Activated CD8-positive, alpha-beta memory T cell treated with anti-CD3 and anti-CD28 coated beads for 1 hour (primary cell): ENCODE data around the gene CAMTA1.
"Not testable (repeated sequence)": the region's sequence is repeated elsewhere in the genome, so short reads cannot be mapped to it uniquely, and the experiment has no call there.

ENCODE experiments used
- DNase-seq, 2 donors: peaks; one replicate each; pipeline ENCODE4 v3.0.0-alpha.2; 2020; ENCODE audit warnings: low read depth in 1 of 2; ENCODE audit errors: extremely low read depth in 1 of 2

Gene CAMTA1, protein sequence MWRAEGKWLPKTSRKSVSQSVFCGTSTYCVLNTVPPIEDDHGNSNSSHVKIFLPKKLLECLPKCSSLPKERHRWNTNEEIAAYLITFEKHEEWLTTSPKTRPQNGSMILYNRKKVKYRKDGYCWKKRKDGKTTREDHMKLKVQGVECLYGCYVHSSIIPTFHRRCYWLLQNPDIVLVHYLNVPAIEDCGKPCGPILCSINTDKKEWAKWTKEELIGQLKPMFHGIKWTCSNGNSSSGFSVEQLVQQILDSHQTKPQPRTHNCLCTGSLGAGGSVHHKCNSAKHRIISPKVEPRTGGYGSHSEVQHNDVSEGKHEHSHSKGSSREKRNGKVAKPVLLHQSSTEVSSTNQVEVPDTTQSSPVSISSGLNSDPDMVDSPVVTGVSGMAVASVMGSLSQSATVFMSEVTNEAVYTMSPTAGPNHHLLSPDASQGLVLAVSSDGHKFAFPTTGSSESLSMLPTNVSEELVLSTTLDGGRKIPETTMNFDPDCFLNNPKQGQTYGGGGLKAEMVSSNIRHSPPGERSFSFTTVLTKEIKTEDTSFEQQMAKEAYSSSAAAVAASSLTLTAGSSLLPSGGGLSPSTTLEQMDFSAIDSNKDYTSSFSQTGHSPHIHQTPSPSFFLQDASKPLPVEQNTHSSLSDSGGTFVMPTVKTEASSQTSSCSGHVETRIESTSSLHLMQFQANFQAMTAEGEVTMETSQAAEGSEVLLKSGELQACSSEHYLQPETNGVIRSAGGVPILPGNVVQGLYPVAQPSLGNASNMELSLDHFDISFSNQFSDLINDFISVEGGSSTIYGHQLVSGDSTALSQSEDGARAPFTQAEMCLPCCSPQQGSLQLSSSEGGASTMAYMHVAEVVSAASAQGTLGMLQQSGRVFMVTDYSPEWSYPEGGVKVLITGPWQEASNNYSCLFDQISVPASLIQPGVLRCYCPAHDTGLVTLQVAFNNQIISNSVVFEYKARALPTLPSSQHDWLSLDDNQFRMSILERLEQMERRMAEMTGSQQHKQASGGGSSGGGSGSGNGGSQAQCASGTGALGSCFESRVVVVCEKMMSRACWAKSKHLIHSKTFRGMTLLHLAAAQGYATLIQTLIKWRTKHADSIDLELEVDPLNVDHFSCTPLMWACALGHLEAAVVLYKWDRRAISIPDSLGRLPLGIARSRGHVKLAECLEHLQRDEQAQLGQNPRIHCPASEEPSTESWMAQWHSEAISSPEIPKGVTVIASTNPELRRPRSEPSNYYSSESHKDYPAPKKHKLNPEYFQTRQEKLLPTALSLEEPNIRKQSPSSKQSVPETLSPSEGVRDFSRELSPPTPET (N-terminal part only)

DNA sequence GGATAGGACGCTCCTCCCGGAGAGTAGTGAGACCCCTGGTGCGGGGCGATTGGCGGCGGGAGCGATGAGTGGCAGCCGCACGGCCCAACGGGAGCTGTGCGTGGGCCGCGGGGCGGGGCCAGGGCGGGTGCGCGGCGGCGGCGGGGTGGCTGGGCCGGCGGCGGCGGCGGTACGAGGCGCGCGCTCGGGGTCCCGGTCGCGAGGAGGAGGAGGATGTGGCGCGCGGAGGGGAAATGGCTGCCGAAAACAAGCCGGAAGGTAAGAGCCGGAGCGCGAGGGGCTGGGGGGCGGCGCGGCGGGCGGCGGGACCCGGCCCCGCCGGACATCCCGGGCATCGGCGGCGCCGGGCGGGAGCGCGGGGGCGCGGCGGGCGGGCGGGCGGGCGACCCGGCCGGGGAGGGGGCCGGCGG is at the start of gene CAMTA1:
Gene CAMTA1, plus strand, starts transcription at position 137 of the 410 bp plus-strand sequence. Its CDS starts 77 bp downstream, at position 214.
- DNase-seq = no peak

GRCh38 chr1:6738987-6739676 is 46.1 kb upstream of the CAMTA1 start:
- DNase-seq = no peak

DNA sequence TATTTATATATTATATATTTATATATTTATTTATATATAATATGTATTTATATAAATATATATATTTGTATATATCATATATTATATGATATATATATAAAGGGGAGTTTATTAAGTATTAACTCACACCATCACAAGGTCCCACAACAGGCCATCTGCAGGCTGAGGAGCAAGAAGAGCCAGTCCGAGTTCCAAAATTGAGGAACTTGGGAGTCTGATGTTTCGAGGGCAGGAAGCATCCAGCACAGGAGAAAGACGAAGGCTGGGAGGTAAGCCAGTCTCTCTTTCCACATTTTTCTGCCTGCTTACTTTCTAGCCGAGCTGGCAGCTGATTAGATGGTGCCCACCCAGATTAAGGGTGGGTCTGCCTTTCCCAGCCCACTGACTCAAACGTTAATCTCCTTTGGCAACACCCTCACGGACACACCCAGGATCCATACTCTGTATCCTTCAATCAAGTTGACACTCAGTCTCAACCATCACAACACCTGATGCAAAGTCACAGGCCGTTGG is 42.5 kb upstream of the CAMTA1 start:
- not testable (repeated sequence) for DNase-seq

DNA sequence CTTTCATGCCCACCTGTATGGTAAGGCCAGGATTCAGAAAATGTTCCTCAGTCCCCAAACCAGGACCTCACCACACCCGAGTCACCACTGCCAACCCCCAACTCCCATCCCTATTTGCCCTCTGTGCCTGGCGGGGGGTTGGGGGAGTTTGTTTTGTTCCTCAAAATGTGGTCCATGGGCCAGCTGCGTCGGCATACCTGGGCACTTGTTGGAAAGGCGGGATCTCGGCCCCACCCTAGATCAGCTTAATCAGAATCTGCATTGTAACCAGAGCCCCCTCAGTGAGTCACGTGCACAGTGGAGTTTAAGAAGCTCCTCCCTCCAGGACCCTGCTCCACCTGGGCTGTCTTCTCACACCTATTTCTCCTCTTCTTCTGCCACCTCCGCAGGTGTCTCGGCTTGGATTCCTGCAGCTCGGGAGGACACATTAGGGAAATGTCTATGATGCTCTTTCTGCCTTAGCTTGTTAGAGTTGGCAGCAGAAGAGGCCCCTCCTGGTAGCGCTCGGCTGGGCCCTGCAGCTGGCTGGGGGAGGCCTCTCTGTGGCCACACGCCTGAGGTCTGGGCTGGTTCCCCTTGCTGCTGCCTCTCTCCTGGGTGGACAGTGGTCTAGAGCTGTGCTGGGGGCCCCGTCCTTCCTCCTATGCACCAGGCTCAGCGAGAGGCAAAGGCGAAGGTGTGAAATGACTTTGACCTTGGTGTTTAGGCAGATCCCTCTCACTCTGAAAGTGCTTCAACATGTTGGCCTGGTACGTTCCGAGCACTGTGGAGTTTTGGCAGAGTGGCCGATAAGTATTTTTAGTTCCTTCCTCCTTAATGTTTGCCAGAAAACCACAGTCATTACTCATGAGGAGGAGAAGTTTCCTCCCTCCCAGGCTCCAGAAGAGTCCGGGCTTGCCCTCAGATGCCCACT is 41.8 kb upstream of the CAMTA1 start:
- no peak for DNase-seq

DNA sequence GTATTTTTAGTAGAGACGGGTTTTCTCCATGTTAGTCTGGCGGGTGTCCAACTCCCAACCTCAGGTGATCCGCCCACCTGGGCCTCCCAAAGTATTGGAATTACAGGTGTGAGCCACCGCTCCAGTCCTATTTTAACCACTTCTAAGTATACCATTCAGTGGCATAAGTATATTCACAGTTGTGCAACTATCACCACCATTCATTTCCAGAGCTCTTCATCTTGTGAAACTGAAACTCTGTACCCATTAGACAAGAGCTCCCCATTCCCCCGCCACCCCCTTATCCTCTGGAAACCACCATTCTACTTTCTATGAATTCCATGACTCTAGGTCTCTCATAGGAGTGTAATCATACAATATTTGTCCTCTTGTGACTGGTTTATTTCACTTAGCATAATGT is 40.2 kb upstream of the CAMTA1 start:
- no peak for DNase-seq

DNA sequence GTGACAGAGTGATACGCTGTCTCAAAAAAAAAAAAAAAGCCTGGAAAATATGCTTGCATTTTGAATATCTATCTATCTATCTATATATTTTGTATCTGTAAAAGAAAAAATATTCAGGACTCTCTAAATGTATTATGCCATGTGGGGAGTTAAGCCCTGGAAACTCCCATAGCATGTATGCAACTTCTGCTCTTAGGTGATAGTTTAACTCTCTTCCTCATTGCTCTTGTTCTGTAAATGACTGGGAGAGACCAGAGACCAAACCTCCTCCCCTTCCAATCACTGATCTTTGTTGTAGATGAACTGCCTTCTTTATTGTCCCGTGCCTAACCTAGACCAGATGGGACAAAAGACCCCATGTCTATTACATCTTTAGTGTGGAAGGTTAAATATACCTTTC is 37.6 kb upstream of the CAMTA1 start:
- DNase-seq = no peak

- no peak for DNase-seq
These were observed 34.8 kb upstream of the CAMTA1 start for GRCh38 chr1:6750490-6750889.

GRCh38 chr1:6753320-6754140 is 31.7 kb upstream of the CAMTA1 start:
- DNase-seq = no peak

- no peak for DNase-seq
These were observed 28.8 kb upstream of the CAMTA1 start for GRCh38 chr1:6756457-6756856.

- no peak for DNase-seq
These were observed 27.4 kb upstream of the CAMTA1 start for GRCh38 chr1:6757719-6758435.

GRCh38 chr1:6761196-6761737 is 24.0 kb upstream of the CAMTA1 start:
- DNase-seq = no peak

DNA sequence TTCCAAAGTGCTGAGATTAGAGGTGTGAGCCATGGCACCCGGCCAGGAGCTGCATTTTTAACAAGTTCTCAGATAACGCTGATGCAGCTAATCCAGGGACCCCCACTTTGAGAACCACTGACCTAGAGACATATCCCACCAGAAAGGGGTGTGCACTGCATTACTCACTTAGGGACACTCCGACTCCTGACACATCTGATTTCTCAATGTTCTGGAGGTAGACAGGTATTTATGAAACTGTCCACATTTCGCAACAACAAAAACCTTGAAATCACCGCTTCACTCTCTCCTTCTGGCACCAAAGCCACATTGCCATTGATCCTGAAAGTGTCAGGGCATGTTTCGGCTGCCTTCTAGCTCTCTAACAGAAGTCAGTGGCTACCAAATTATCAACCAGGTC is 23.2 kb upstream of the CAMTA1 start:
- DNase-seq = no peak

- no peak for DNase-seq
These were observed 14.4 kb upstream of the CAMTA1 start for GRCh38 chr1:6770751-6771440.

GRCh38 chr1:6771441-6771769 is 13.8 kb upstream of the CAMTA1 start:
- no peak for DNase-seq

GRCh38 chr1:6774381-6774780 is 10.9 kb upstream of the CAMTA1 start:
- DNase-seq = no peak

DNA sequence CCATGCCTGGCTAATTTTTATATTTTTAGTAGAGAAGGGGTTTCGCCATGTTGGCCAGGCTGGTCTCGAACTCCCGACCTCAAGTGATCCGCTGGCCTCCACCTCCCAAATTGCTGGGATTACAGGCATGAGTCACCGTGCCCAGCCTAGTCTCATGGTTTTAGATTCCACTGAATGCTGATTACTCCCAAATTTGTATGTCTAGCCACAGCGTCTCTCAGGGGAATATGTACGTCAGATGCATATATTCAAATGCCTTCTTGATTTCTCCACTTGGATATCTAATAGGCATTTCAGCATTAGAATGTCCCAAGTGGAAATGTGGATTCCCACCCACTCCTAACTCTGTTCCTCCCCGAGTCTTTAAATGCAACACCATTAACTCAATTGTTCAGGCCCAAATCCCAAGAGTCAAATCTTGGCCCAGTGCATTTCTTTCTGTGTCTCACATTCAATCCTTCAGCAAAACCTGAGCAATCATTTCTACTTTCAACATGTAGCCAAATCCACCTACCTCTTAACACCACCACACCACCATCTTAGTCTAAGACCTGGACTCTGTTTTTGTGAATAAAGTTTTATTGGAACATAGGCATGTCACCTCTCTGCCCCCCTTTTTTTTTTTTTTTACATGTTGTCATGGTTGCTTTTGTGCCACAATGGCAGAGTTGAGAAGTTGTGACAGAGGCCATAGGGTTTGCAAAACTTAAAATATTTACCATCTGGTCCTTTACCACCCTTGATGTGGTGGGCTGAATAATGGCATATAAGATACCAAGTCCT is 9.8 kb upstream of the CAMTA1 start:
- no peak for DNase-seq
